H1 (cell line): ENCODE data around the gene XRCC6. TPM values are rescaled to one million over a fixed set of nuclear protein-coding genes. Genes with fewer than 3 reads are reported as not detected.

Experiments used
- SP4 ChIP-seq: IDR thresholded peaks from 2 replicates; pipeline ENCODE4 v1.6.1; 2012; ENCODE audit warnings: low read length, inconsistent platforms
- polyA plus RNA-seq, 7 experiments: library from polyadenylated mRNA; depleted of rRNA in 3 of 7; stranded (reverse) in 5 of 7; unstranded in 2 of 7; fragments of >200 nt in 5 of 7; fragments of 200-250 nt in 2 of 7; gene quantifications; 1 replicate in 5 of 7; 2 replicates in 1 of 7; 4 replicates in 1 of 7; pipeline versions ENCODE4 v1.2.1 to v1.2.3, GENCODE V29; 2011 to 2013; ENCODE audit warnings: missing spikeins in 2 of 7, mixed read lengths in 2 of 7
- total RNA-seq: library from RNA; stranded (reverse); fragmentation: NEBNext Ultra II Directional; extraction: Animal tissue kit (Norgen Biotek cat#: 25700); gene quantifications from 2 replicates; pipeline ENCODE4 v1.2.1, GENCODE V29; 2021
- TF ChIP-seq, protein P1 (sequence below), 3 experiments: IDR thresholded peaks; 1 replicate in 2 of 3; 2 replicates in 1 of 3; pipeline versions ENCODE4 v1.5.1 to v1.6.1; 2011; ENCODE audit warnings: low read length in 3 of 3, mild to moderate bottlenecking in 3 of 3, inconsistent platforms in 2 of 3, low read depth in 1 of 3, moderate library complexity in 1 of 3; ENCODE audit not compliant: insufficient read depth in 1 of 3; ENCODE audit errors: control extremely low read depth in 1 of 3

Gene XRCC6
- total and polyA plus RNA-seq, 2 of the 8 experiments (the other 6 are each of a cell fraction or from before 2014, with no cell fraction given), result 150 to 490 TPM

DNA sequence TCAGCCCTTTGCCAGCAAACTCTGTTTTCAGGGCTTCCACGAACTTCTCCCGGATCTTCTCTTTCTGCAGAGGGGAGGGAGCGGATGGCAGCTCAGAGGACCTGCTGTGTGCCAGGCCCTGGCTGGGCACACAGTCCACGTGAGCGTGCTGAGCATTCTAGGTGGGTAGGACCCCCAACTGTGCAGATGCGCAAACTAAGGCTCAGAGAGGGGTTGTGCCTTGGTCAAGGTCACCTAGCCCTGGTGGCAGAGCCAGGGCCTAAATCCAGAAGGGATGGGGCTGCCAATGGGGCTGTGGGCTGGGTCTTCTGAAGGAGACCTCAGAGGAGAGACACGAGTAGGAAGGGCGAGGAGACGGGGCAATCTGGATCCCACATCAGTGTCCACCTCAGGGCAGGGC lies 42.3 kb upstream of the XRCC6 start (continued):
- TF ChIP-seq SP4, result no peak
- TF ChIP-seq, protein P1, sequence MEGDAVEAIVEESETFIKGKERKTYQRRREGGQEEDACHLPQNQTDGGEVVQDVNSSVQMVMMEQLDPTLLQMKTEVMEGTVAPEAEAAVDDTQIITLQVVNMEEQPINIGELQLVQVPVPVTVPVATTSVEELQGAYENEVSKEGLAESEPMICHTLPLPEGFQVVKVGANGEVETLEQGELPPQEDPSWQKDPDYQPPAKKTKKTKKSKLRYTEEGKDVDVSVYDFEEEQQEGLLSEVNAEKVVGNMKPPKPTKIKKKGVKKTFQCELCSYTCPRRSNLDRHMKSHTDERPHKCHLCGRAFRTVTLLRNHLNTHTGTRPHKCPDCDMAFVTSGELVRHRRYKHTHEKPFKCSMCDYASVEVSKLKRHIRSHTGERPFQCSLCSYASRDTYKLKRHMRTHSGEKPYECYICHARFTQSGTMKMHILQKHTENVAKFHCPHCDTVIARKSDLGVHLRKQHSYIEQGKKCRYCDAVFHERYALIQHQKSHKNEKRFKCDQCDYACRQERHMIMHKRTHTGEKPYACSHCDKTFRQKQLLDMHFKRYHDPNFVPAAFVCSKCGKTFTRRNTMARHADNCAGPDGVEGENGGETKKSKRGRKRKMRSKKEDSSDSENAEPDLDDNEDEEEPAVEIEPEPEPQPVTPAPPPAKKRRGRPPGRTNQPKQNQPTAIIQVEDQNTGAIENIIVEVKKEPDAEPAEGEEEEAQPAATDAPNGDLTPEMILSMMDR (IDR thresholded peaks at IDR 0.05; ENCODE audit: control extremely low read depth in 1 of 3, insufficient read depth in 1 of 3, low read depth in 1 of 3, low read length in 3 of 3), result no peak
- TF ChIP-seq, all 59 proteins: peak for 0
